WTC11 (cell line): Measurements from ENCODE around the gene CCDC167. TPM values are rescaled to one million over a fixed set of nuclear protein-coding genes. Genes with fewer than 3 reads are reported as not detected.

ENCODE experiments used
- ATAC-seq: fragments of 200-7000 bp; cut with Tn5 transposase; 2 replicates; pipeline ENCODE4 v1.10.0; 2021; ENCODE audit warnings: mild to moderate bottlenecking, moderate library complexity
- CTCF ChIA-PET: fragments of 300-600 bp; sonication (Branson Sonifier 250); formaldehyde crosslinking; loops from one replicate; lab custom pipeline; 2021; ENCODE audit warnings: antibody characterized with exemption; lab: Charles Lee
- POLR2A ChIA-PET: fragments of 350-600 bp; sonication (Branson Sonifier 250); formaldehyde crosslinking; loops from one replicate; lab custom pipeline; 2021; ENCODE audit warnings: antibody characterized with exemption; lab: Charles Lee
- DNase-seq: peaks from one replicate; pipeline ENCODE4 v3.0.0; 2021; ENCODE audit warnings: low spot score
- H3K27ac Mint-ChIP-seq: 2 replicates; pipeline ENCODE4 v1.8.0; 2021; ENCODE audit warnings: mixed read lengths
- H3K27me3 Mint-ChIP-seq: 2 replicates; pipeline ENCODE4 v1.8.0; 2021; ENCODE audit warnings: low read depth, mild to moderate bottlenecking, moderate library complexity, mixed read lengths
- H3K36me3 Mint-ChIP-seq: 2 replicates; pipeline ENCODE4 v1.8.0; 2021; ENCODE audit warnings: mixed read lengths
- H3K4me1 Mint-ChIP-seq: 2 replicates; pipeline ENCODE4 v1.8.0; 2022; ENCODE audit warnings: mixed read lengths
- H3K4me3 Mint-ChIP-seq: 2 replicates; pipeline ENCODE4 v1.8.0; 2021; ENCODE audit warnings: mild to moderate bottlenecking, moderate library complexity, mixed read lengths
- H3K9me3 Mint-ChIP-seq: 2 replicates; pipeline ENCODE4 v1.8.0; 2021; ENCODE audit warnings: mixed read lengths
- EMX1 ChIP-seq: fragments of 250-450 bp; sonication (Bioruptor Pico); IDR thresholded peaks from 2 replicates; pipeline ENCODE4 v1.8.0; 2021; ENCODE audit warnings: mild to moderate bottlenecking
- GTF2I ChIP-seq: fragments of 250-450 bp; sonication (Bioruptor Pico); conservative IDR thresholded peaks from 2 replicates; pipeline ENCODE4 v1.4.0; 2021; ENCODE audit warnings: mild to moderate bottlenecking
- NFATC4 ChIP-seq: fragments of 250-450 bp; sonication (Bioruptor Pico); IDR thresholded peaks from 2 replicates; pipeline ENCODE4 v1.9.0; 2021; ENCODE audit warnings: mild to moderate bottlenecking
- NFYB ChIP-seq: sonication (generic); formaldehyde crosslinking; conservative IDR thresholded peaks from 2 replicates; pipeline ENCODE4 v1.8.0; 2022; ENCODE audit warnings: low read depth, missing genetic modification reagents
- NR3C1 ChIP-seq: sonication (generic); formaldehyde crosslinking; conservative IDR thresholded peaks from 2 replicates; pipeline ENCODE4 v1.8.1; 2023; ENCODE audit warnings: low read depth, mild to moderate bottlenecking, missing genetic modification reagents
- RORB ChIP-seq: fragments of 250-450 bp; sonication (Bioruptor Pico); IDR thresholded peaks from 2 replicates; pipeline ENCODE4 v1.9.0; 2021; ENCODE audit warnings: mild to moderate bottlenecking
- SMAD3 ChIP-seq: sonication (generic); formaldehyde crosslinking; IDR thresholded peaks from 2 replicates; pipeline ENCODE4 v1.8.0; 2022; ENCODE audit warnings: missing genetic modification reagents, mild to moderate bottlenecking, borderline replicate concordance
- TCF7 ChIP-seq: sonication (generic); formaldehyde crosslinking; IDR thresholded peaks from 2 replicates; pipeline ENCODE4 v1.8.0; 2022; ENCODE audit warnings: mild to moderate bottlenecking, low read depth, missing genetic modification reagents, moderate library complexity
- ZNF121 ChIP-seq: sonication (generic); formaldehyde crosslinking; IDR thresholded peaks from 2 replicates; pipeline ENCODE4 v1.8.0; 2023; ENCODE audit warnings: missing genetic modification reagents
- total RNA-seq: library from RNA; stranded (reverse); gene quantifications from 3 replicates; pipeline ENCODE4 v1.2.3, GENCODE V29; 2021
- TF ChIP-seq, protein P1 (sequence below): sonication (generic); formaldehyde crosslinking; IDR thresholded peaks from 2 replicates; pipeline ENCODE4 v1.8.0; 2022; ENCODE audit warnings: mild to moderate bottlenecking, missing genetic modification reagents
- TF ChIP-seq, protein P2 (sequence below): fragments of 250-450 bp; sonication (Bioruptor Pico); IDR thresholded peaks from 2 replicates; pipeline ENCODE4 v1.9.0; 2021; ENCODE audit warnings: moderate library complexity, mild to moderate bottlenecking, inconsistent platforms, borderline replicate concordance
- TF ChIP-seq, protein P3 (sequence below): sonication (generic); formaldehyde crosslinking; IDR thresholded peaks from 2 replicates; pipeline ENCODE4 v1.8.0; 2022; ENCODE audit warnings: missing genetic modification reagents
- TF ChIP-seq, protein P4 (sequence below): sonication (generic); formaldehyde crosslinking; IDR thresholded peaks from 2 replicates; pipeline ENCODE4 v1.8.0; 2023; ENCODE audit warnings: mild to moderate bottlenecking, missing genetic modification reagents
- TF ChIP-seq, protein P5 (sequence below): fragments of 250-450 bp; sonication (Bioruptor Pico); IDR thresholded peaks from 2 replicates; pipeline ENCODE4 v1.8.0; 2021; ENCODE audit warnings: mild to moderate bottlenecking
- TF ChIP-seq, protein P6 (sequence below): sonication (generic); formaldehyde crosslinking; IDR thresholded peaks from 2 replicates; pipeline ENCODE4 v1.8.0; 2023; ENCODE audit warnings: missing genetic modification reagents, mild to moderate bottlenecking, borderline replicate concordance
- TF ChIP-seq, protein P7 (sequence below): sonication (generic); formaldehyde crosslinking; IDR thresholded peaks from 2 replicates; pipeline ENCODE4 v1.8.1; 2023; ENCODE audit warnings: mild to moderate bottlenecking, missing genetic modification reagents, moderate library complexity

Gene CCDC167
- total RNA-seq, 1 experiment from 2014 or later: 19.1 TPM

DNA sequence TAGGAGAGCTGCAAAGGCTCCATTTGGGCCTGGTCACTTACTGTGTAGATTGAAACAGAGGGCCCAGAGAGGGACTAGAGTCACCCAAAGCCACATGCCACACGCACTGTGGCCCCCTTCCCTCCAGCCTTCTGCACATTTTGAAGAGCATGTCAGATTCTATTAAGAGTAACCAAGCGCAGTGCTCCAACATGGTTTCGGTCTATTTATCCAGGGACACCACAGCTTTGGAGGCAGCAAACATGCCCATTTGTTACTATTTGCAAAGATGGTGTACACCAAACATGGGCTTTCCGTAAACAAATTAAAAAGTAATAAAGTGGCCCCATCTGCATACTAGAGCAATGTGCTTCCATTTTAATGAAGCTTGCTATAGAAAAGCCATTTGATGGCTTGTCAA, 43.7 kb upstream of the CCDC167 start:
- CTCF ChIA-PET: interaction anchor here (1.2 to 5.5 kb wide), 2 partner anchors 17 to 21 kb away, joined by 4 to 39 read pairs; no protein-coding TSS in a partner anchor
- ATAC-seq: no peak

More for the DNA sequence above, 43.7 kb upstream of the CCDC167 start:
- Mint-ChIP-seq H3K27ac (no peak overlapping the region), H3K9me3 (no peaks in the 10 kb centered on the region; the same call in 1 of the 2 replicates), H3K27me3 (peaks cover 8% of the 10 kb centered on the region), H3K36me3 (no peaks in the 10 kb centered on the region), H3K4me3 (no peak overlapping the region), H3K4me1 (peaks cover 24% of the 10 kb centered on the region)
- DNase-seq: no peak
- POLR2A ChIA-PET: interaction anchor here (0.7 kb wide), 1 partner anchor 19 kb away, joined by 3 read pairs; no protein-coding TSS in a partner anchor
- TF ChIP-seq, protein P1, sequence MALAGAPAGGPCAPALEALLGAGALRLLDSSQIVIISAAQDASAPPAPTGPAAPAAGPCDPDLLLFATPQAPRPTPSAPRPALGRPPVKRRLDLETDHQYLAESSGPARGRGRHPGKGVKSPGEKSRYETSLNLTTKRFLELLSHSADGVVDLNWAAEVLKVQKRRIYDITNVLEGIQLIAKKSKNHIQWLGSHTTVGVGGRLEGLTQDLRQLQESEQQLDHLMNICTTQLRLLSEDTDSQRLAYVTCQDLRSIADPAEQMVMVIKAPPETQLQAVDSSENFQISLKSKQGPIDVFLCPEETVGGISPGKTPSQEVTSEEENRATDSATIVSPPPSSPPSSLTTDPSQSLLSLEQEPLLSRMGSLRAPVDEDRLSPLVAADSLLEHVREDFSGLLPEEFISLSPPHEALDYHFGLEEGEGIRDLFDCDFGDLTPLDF (CRISPR knock-in tag): no peak
- no peak for TF ChIP-seq NFYB (CRISPR knock-in tag)
- TF ChIP-seq, protein P2, sequence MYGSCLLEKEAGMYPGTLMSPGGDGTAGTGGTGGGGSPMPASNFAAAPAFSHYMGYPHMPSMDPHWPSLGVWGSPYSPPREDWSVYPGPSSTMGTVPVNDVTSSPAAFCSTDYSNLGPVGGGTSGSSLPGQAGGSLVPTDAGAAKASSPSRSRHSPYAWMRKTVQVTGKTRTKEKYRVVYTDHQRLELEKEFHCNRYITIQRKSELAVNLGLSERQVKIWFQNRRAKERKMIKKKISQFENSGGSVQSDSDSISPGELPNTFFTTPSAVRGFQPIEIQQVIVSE (CRISPR knock-in tag): no peak
- no peak for TF ChIP-seq ZNF121 (CRISPR knock-in tag)
- TF ChIP-seq, protein P3, sequence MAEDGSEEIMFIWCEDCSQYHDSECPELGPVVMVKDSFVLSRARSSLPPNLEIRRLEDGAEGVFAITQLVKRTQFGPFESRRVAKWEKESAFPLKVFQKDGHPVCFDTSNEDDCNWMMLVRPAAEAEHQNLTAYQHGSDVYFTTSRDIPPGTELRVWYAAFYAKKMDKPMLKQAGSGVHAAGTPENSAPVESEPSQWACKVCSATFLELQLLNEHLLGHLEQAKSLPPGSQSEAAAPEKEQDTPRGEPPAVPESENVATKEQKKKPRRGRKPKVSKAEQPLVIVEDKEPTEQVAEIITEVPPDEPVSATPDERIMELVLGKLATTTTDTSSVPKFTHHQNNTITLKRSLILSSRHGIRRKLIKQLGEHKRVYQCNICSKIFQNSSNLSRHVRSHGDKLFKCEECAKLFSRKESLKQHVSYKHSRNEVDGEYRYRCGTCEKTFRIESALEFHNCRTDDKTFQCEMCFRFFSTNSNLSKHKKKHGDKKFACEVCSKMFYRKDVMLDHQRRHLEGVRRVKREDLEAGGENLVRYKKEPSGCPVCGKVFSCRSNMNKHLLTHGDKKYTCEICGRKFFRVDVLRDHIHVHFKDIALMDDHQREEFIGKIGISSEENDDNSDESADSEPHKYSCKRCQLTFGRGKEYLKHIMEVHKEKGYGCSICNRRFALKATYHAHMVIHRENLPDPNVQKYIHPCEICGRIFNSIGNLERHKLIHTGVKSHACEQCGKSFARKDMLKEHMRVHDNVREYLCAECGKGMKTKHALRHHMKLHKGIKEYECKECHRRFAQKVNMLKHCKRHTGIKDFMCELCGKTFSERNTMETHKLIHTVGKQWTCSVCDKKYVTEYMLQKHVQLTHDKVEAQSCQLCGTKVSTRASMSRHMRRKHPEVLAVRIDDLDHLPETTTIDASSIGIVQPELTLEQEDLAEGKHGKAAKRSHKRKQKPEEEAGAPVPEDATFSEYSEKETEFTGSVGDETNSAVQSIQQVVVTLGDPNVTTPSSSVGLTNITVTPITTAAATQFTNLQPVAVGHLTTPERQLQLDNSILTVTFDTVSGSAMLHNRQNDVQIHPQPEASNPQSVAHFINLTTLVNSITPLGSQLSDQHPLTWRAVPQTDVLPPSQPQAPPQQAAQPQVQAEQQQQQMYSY (CRISPR knock-in tag): no peak
- TF ChIP-seq NR3C1 (CRISPR knock-in tag): no peak
- TF ChIP-seq RORB: no peak
- TF ChIP-seq, protein P4, sequence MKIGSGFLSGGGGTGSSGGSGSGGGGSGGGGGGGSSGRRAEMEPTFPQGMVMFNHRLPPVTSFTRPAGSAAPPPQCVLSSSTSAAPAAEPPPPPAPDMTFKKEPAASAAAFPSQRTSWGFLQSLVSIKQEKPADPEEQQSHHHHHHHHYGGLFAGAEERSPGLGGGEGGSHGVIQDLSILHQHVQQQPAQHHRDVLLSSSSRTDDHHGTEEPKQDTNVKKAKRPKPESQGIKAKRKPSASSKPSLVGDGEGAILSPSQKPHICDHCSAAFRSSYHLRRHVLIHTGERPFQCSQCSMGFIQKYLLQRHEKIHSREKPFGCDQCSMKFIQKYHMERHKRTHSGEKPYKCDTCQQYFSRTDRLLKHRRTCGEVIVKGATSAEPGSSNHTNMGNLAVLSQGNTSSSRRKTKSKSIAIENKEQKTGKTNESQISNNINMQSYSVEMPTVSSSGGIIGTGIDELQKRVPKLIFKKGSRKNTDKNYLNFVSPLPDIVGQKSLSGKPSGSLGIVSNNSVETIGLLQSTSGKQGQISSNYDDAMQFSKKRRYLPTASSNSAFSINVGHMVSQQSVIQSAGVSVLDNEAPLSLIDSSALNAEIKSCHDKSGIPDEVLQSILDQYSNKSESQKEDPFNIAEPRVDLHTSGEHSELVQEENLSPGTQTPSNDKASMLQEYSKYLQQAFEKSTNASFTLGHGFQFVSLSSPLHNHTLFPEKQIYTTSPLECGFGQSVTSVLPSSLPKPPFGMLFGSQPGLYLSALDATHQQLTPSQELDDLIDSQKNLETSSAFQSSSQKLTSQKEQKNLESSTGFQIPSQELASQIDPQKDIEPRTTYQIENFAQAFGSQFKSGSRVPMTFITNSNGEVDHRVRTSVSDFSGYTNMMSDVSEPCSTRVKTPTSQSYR (CRISPR knock-in tag): no peak
- TF ChIP-seq, protein P5, sequence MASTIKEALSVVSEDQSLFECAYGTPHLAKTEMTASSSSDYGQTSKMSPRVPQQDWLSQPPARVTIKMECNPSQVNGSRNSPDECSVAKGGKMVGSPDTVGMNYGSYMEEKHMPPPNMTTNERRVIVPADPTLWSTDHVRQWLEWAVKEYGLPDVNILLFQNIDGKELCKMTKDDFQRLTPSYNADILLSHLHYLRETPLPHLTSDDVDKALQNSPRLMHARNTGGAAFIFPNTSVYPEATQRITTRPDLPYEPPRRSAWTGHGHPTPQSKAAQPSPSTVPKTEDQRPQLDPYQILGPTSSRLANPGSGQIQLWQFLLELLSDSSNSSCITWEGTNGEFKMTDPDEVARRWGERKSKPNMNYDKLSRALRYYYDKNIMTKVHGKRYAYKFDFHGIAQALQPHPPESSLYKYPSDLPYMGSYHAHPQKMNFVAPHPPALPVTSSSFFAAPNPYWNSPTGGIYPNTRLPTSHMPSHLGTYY: no peak
- TF ChIP-seq TCF7 (CRISPR knock-in tag): no peak
- TF ChIP-seq EMX1 (CRISPR knock-in tag): no peak
- TF ChIP-seq, protein P6, sequence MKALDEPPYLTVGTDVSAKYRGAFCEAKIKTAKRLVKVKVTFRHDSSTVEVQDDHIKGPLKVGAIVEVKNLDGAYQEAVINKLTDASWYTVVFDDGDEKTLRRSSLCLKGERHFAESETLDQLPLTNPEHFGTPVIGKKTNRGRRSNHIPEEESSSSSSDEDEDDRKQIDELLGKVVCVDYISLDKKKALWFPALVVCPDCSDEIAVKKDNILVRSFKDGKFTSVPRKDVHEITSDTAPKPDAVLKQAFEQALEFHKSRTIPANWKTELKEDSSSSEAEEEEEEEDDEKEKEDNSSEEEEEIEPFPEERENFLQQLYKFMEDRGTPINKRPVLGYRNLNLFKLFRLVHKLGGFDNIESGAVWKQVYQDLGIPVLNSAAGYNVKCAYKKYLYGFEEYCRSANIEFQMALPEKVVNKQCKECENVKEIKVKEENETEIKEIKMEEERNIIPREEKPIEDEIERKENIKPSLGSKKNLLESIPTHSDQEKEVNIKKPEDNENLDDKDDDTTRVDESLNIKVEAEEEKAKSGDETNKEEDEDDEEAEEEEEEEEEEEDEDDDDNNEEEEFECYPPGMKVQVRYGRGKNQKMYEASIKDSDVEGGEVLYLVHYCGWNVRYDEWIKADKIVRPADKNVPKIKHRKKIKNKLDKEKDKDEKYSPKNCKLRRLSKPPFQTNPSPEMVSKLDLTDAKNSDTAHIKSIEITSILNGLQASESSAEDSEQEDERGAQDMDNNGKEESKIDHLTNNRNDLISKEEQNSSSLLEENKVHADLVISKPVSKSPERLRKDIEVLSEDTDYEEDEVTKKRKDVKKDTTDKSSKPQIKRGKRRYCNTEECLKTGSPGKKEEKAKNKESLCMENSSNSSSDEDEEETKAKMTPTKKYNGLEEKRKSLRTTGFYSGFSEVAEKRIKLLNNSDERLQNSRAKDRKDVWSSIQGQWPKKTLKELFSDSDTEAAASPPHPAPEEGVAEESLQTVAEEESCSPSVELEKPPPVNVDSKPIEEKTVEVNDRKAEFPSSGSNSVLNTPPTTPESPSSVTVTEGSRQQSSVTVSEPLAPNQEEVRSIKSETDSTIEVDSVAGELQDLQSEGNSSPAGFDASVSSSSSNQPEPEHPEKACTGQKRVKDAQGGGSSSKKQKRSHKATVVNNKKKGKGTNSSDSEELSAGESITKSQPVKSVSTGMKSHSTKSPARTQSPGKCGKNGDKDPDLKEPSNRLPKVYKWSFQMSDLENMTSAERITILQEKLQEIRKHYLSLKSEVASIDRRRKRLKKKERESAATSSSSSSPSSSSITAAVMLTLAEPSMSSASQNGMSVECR: no peak
- TF ChIP-seq SMAD3 (CRISPR knock-in tag): no peak
- TF ChIP-seq, protein P7, sequence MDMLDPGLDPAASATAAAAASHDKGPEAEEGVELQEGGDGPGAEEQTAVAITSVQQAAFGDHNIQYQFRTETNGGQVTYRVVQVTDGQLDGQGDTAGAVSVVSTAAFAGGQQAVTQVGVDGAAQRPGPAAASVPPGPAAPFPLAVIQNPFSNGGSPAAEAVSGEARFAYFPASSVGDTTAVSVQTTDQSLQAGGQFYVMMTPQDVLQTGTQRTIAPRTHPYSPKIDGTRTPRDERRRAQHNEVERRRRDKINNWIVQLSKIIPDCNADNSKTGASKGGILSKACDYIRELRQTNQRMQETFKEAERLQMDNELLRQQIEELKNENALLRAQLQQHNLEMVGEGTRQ (CRISPR knock-in tag): no peak
- no peak for TF ChIP-seq GTF2I (CRISPR knock-in tag)
- no peak for TF ChIP-seq NFATC4 (CRISPR knock-in tag)
